HCT116 (cell line): ENCODE data around the gene PHF20. TPM values are rescaled to one million over a fixed set of nuclear protein-coding genes. Genes with fewer than 3 reads are reported as not detected.

Experiments
- ATAC-seq: fragments of 200-7000 bp; cut with Tn5 transposase; 2 replicates; pipeline ENCODE4 v1.9.1; 2020; ENCODE audit warnings: mild to moderate bottlenecking, moderate library complexity
- BruUV-seq: library from RNA; stranded (reverse); fragments of 400-500 nt; replicated peaks from 2 replicates; lab custom pipeline; 2021; lab: Mats Ljungman, UMichigan
- CTCF ChIA-PET: fragments of 300-600 bp; sonication (Branson Sonifier 250); formaldehyde crosslinking; loops from one replicate; lab custom pipeline; 2021; ENCODE audit warnings: antibody characterized with exemption; lab: Charles Lee
- POLR2A ChIA-PET: fragments of 300-600, 350-600 bp; sonication (Branson Sonifier 250); formaldehyde crosslinking; loops from one replicate; lab custom pipeline; 2021; ENCODE audit warnings: antibody characterized with exemption; lab: Charles Lee
- RAD21 ChIA-PET, 2 experiments: fragments of 300-600 bp; sonication (Branson Sonifier 250); formaldehyde crosslinking; loops; one replicate each; lab custom pipeline; 2023; ENCODE audit warnings: low total read pairs in 2 of 2; ENCODE audit not compliant: uncharacterized antibody in 2 of 2, unreplicated experiment in 2 of 2, low non-redundant PET in 1 of 2; lab: Charles Lee
- DNase-seq: peaks from one replicate; pipeline ENCODE4 v3.0.0-alpha.2; 2010; ENCODE audit warnings: low read depth, low spot score
- H2AFZ ChIP-seq: fragments of 200-600 bp; shearing (Covaris generic), sonication (generic); 2 replicates; pipeline ENCODE4 v1.6.1; 2017; ENCODE audit warnings: low read depth, mixed run types, mixed read lengths, antibody characterized with exemption, low read length; ENCODE audit not compliant: poor library complexity, severe bottlenecking
- H3K27ac ChIP-seq: 2 replicates; pipeline ENCODE4 v1.5.1; 2012; ENCODE audit warnings: low read depth, low read length
- H3K27me3 ChIP-seq: fragments of 200-600 bp; sonication (generic); 2 replicates; pipeline ENCODE4 v1.6.1; 2016; ENCODE audit warnings: mixed run types, low read length, mixed read lengths; ENCODE audit not compliant: insufficient read depth
- H3K36me3 ChIP-seq, 2 experiments: fragments of 200-500 bp in 1 of 2; fragments of 200-600 bp in 1 of 2; sonication (Bioruptor generic) in 1 of 2; sonication (generic) in 1 of 2; 2 replicates each; pipeline versions ENCODE4 v1.5.1 to v1.6.1; 2014 to 2016; ENCODE audit warnings: low read length in 2 of 2, inconsistent platforms in 1 of 2, mixed read lengths in 1 of 2, mixed run types in 1 of 2; ENCODE audit not compliant: insufficient read depth in 2 of 2, control insufficient read depth in 1 of 2
- H3K4me1 ChIP-seq, 2 experiments: fragments of 200-600 bp in 1 of 2; sonication (generic) in 1 of 2; 2 replicates each; pipeline versions ENCODE4 v1.5.1 to v1.6.1; 2012 to 2017; ENCODE audit warnings: low read length in 2 of 2, inconsistent platforms in 1 of 2, mild to moderate bottlenecking in 1 of 2, mixed read lengths in 1 of 2, mixed run types in 1 of 2, moderate library complexity in 1 of 2; ENCODE audit not compliant: insufficient read depth in 2 of 2, control insufficient read depth in 1 of 2
- H3K4me2 ChIP-seq: fragments of 200-600 bp; sonication (generic); 2 replicates; pipeline ENCODE4 v1.6.1; 2017; ENCODE audit warnings: mixed run types, low read length, mixed read lengths
- H3K4me3 ChIP-seq, 2 experiments: fragments of 200-600 bp in 1 of 2; sonication (generic) in 1 of 2; replicated peaks in 1 of 2; 2 replicates each; pipeline ENCODE4 v1.5.1; 2011 to 2016; ENCODE audit warnings: low read length in 2 of 2, control low read depth in 1 of 2, low read depth in 1 of 2, mild to moderate bottlenecking in 1 of 2, mixed read lengths in 1 of 2, mixed run types in 1 of 2
- H3K79me2 ChIP-seq: fragments of 200-600 bp; sonication (generic); 2 replicates; pipeline ENCODE4 v1.6.1; 2017; ENCODE audit warnings: mild to moderate bottlenecking, mixed run types, low read length, moderate library complexity, mixed read lengths; ENCODE audit not compliant: insufficient read depth
- H3K9ac ChIP-seq: fragments of 200-600 bp; sonication (generic); 2 replicates; pipeline ENCODE4 v1.6.1; 2016; ENCODE audit warnings: low read length, mixed read lengths
- H3K9me2 ChIP-seq: fragments of 200-600 bp; sonication (generic), shearing (Covaris generic); 2 replicates; pipeline ENCODE4 v1.6.1; 2017; ENCODE audit warnings: mixed run types, mild to moderate bottlenecking, moderate library complexity; ENCODE audit not compliant: insufficient read depth
- H3K9me3 ChIP-seq, 2 experiments: fragments of 200-500 bp in 1 of 2; fragments of 200-600 bp in 1 of 2; sonication (Bioruptor generic) in 1 of 2; sonication (generic) in 1 of 2; 2 replicates each; pipeline ENCODE4 v1.6.1; 2014 to 2017; ENCODE audit warnings: low read length in 2 of 2, mixed read lengths in 2 of 2, inconsistent platforms in 1 of 2, low read depth in 1 of 2, mild to moderate bottlenecking in 1 of 2, mixed run types in 1 of 2, moderate library complexity in 1 of 2; ENCODE audit not compliant: control insufficient read depth in 1 of 2, insufficient read depth in 1 of 2
- H4K20me1 ChIP-seq: fragments of 200-600 bp; sonication (generic), shearing (Covaris generic); 2 replicates; pipeline ENCODE4 v1.6.1; 2017; ENCODE audit warnings: mixed run types, mild to moderate bottlenecking, moderate library complexity; ENCODE audit not compliant: insufficient read depth
- ATF3 ChIP-seq: IDR thresholded peaks from 2 replicates; pipeline ENCODE4 v1.6.1; 2012
- CBX3 ChIP-seq: IDR thresholded peaks from 2 replicates; pipeline ENCODE4 v1.6.1; 2012; ENCODE audit warnings: low read depth
- CEBPB ChIP-seq: IDR thresholded peaks from 2 replicates; pipeline ENCODE4 v1.6.1; 2012; ENCODE audit warnings: low read depth
- ELF1 ChIP-seq: IDR thresholded peaks from 2 replicates; pipeline ENCODE4 v1.6.1; 2012; ENCODE audit warnings: low read depth, borderline replicate concordance
- EZH2 ChIP-seq: fragments of 200-600 bp; sonication (generic); IDR thresholded peaks from 2 replicates; pipeline ENCODE4 v1.6.1; 2017; ENCODE audit warnings: antibody characterized with exemption, mixed run types
- EZH2phosphoT487 ChIP-seq: fragments of 200-600 bp; IDR thresholded peaks from 2 replicates; pipeline ENCODE4 v1.6.1; 2018; ENCODE audit warnings: antibody characterized with exemption, borderline replicate concordance
- FOSL1 ChIP-seq: IDR thresholded peaks from 2 replicates; pipeline ENCODE4 v1.6.1; 2012; ENCODE audit warnings: low read depth
- JUND ChIP-seq: IDR thresholded peaks from 2 replicates; pipeline ENCODE4 v1.6.1; 2012
- MAX ChIP-seq: IDR thresholded peaks from 2 replicates; pipeline ENCODE4 v1.6.1; 2012
- POLR2A ChIP-seq: IDR thresholded peaks from 2 replicates; pipeline ENCODE4 v1.7.0; 2011; ENCODE audit warnings: borderline replicate concordance; ENCODE audit not compliant: insufficient read depth, insufficient read length; ENCODE audit errors: extremely low read depth
- POLR2AphosphoS5 ChIP-seq: IDR thresholded peaks from 2 replicates; pipeline ENCODE4 v1.6.1; 2011; ENCODE audit warnings: mild to moderate bottlenecking, low read depth, low read length, moderate library complexity
- SIN3A ChIP-seq: IDR thresholded peaks from 2 replicates; pipeline ENCODE4 v1.6.1; 2012; ENCODE audit warnings: low read depth
- SP1 ChIP-seq: IDR thresholded peaks from 2 replicates; pipeline ENCODE4 v1.6.1; 2012; ENCODE audit warnings: low read depth
- SRF ChIP-seq: IDR thresholded peaks from 2 replicates; pipeline ENCODE4 v1.6.1; 2012; ENCODE audit warnings: low read depth
- TCF7L2 ChIP-seq: IDR thresholded peaks from 2 replicates; pipeline ENCODE4 v1.7.0; 2011; ENCODE audit warnings: borderline replicate concordance, inconsistent platforms; ENCODE audit not compliant: insufficient read depth, insufficient read length; ENCODE audit errors: extremely low read depth
- YY1 ChIP-seq: IDR thresholded peaks from 2 replicates; pipeline ENCODE4 v1.6.1; 2011; ENCODE audit warnings: low read length, low read depth, moderate library complexity, mild to moderate bottlenecking; ENCODE audit not compliant: insufficient replicate concordance; ENCODE audit errors: extremely low read depth
- ZFX ChIP-seq: fragments of 450-650 bp; IDR thresholded peaks from 2 replicates; pipeline ENCODE4 v1.6.1; 2017
- ZNF274 ChIP-seq: fragments of 200-500 bp; sonication (Bioruptor generic); IDR thresholded peaks from 2 replicates; pipeline ENCODE4 v1.6.1; 2014; ENCODE audit warnings: mild to moderate bottlenecking, low read depth, low read length, inconsistent platforms
- intact Hi-C: fragments of 100-400 bp; cut with micrococcal nuclease; formaldehyde crosslinking; loops from 2 replicates; pipeline ENCODE4 v1.10.0; 2022
- total RNA-seq: library from RNA; stranded (reverse); gene quantifications from one replicate; pipeline ENCODE4 v1.2.1, GENCODE V29; 2021; ENCODE audit not compliant: unreplicated experiment
- TF ChIP-seq, protein P1 (sequence below): IDR thresholded peaks from 2 replicates; pipeline ENCODE4 v1.6.1; 2012; ENCODE audit warnings: low read depth
- TF ChIP-seq, protein P2 (sequence below), 3 experiments: fragments of 200-600 bp in 1 of 3; sonication (generic) in 1 of 3; IDR thresholded peaks in 2 of 3; conservative IDR thresholded peaks in 1 of 3; 2 replicates each; pipeline ENCODE4 v1.5.1; 2012 to 2017; ENCODE audit warnings: low read depth in 2 of 3, low read length in 2 of 3, antibody characterized with exemption in 1 of 3, borderline replicate concordance in 1 of 3, control low read depth in 1 of 3, mild to moderate bottlenecking in 1 of 3, mixed read lengths in 1 of 3, mixed run types in 1 of 3, moderate library complexity in 1 of 3; ENCODE audit not compliant: insufficient read depth in 1 of 3

PHF20 gene
- total RNA-seq, 1 experiment from 2014 or later = 40.8 TPM

DNA sequence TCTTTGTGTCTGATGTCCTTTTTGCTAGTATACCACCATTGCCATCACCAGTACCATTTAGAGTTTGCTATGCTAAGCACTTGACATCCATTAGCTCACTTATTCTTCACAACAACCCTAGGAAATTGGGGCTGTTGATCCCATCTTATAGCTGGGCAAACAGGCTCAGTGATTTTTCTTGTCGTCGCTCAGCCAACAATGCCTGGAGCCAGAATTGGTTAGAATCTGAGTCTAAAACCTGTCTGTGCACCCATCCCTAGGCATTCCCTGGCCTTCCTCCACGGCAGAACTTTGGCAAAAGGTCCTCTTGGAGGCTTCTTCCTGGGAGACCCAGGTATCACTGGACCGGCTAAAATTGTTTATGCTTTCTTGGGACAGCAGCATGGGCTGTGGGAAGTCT lies 20.9 kb downstream of the PHF20 start:
- no TSS peak for BruUV-seq
- DNase-seq (no peak), ATAC-seq (no peak)
- Histone ChIP-seq H3K9me3 (no peaks in the 10 kb centered on the region), H3K9ac (no peak overlapping the region), H2AFZ (no peak overlapping the region), H3K27ac (no peak overlapping the region), H3K27me3 (no peaks in the 10 kb centered on the region), H3K4me1 (no peaks in the 10 kb centered on the region), H3K4me2 (no peak overlapping the region), H4K20me1 (peaks cover 5% of the 10 kb centered on the region; the same call in 1 of the 2 replicates), H3K9me2 (no peaks in the 10 kb centered on the region), H3K79me2 (peaks cover 15% of the 10 kb centered on the region), H3K4me3 (no peak overlapping the region), H3K36me3 (no peaks in the 10 kb centered on the region)
- ChIA-PET CTCF (no interaction called here), RAD21 (no interaction called here), POLR2A (no interaction called here)
- TF ChIP-seq, protein P1, sequence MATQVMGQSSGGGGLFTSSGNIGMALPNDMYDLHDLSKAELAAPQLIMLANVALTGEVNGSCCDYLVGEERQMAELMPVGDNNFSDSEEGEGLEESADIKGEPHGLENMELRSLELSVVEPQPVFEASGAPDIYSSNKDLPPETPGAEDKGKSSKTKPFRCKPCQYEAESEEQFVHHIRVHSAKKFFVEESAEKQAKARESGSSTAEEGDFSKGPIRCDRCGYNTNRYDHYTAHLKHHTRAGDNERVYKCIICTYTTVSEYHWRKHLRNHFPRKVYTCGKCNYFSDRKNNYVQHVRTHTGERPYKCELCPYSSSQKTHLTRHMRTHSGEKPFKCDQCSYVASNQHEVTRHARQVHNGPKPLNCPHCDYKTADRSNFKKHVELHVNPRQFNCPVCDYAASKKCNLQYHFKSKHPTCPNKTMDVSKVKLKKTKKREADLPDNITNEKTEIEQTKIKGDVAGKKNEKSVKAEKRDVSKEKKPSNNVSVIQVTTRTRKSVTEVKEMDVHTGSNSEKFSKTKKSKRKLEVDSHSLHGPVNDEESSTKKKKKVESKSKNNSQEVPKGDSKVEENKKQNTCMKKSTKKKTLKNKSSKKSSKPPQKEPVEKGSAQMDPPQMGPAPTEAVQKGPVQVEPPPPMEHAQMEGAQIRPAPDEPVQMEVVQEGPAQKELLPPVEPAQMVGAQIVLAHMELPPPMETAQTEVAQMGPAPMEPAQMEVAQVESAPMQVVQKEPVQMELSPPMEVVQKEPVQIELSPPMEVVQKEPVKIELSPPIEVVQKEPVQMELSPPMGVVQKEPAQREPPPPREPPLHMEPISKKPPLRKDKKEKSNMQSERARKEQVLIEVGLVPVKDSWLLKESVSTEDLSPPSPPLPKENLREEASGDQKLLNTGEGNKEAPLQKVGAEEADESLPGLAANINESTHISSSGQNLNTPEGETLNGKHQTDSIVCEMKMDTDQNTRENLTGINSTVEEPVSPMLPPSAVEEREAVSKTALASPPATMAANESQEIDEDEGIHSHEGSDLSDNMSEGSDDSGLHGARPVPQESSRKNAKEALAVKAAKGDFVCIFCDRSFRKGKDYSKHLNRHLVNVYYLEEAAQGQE = no peak
- TF ChIP-seq ELF1 (no peak), CEBPB (no peak), EZH2 (no peak), ZFX (no peak), EZH2phosphoT487 (no peak), ZNF274 (no peak), TCF7L2 (no peak), JUND (no peak), SP1 (no peak), ATF3 (no peak), YY1 (no peak), SIN3A (no peak), FOSL1 (no peak), POLR2AphosphoS5 (no peak), POLR2A (no peak), CBX3 (no peak), MAX (no peak), SRF (no peak)
- TF ChIP-seq, protein P2, sequence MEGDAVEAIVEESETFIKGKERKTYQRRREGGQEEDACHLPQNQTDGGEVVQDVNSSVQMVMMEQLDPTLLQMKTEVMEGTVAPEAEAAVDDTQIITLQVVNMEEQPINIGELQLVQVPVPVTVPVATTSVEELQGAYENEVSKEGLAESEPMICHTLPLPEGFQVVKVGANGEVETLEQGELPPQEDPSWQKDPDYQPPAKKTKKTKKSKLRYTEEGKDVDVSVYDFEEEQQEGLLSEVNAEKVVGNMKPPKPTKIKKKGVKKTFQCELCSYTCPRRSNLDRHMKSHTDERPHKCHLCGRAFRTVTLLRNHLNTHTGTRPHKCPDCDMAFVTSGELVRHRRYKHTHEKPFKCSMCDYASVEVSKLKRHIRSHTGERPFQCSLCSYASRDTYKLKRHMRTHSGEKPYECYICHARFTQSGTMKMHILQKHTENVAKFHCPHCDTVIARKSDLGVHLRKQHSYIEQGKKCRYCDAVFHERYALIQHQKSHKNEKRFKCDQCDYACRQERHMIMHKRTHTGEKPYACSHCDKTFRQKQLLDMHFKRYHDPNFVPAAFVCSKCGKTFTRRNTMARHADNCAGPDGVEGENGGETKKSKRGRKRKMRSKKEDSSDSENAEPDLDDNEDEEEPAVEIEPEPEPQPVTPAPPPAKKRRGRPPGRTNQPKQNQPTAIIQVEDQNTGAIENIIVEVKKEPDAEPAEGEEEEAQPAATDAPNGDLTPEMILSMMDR (IDR thresholded peaks at IDR 0.05 in 2 of 3, conservative IDR thresholded peaks at IDR 0.05 in 1 of 3; ENCODE audit: borderline replicate concordance in 1 of 3, insufficient read depth in 1 of 3, low read depth in 2 of 3, low read length in 2 of 3) = no peak
- intact Hi-C loops = no loop called here
